GM23338 (cell line): Measurements from ENCODE around the gene NEURL3. TPM values are rescaled to one million over a fixed set of nuclear protein-coding genes. Genes with fewer than 3 reads are reported as not detected.

Source experiments
- CTCF ChIP-seq, 2 experiments: fragments of 200-600 bp in 1 of 2; sonication (generic) in 1 of 2; conservative IDR thresholded peaks; 2 replicates each; pipeline versions ENCODE4 v1.5.1 to v1.6.1; 2016 to 2017; ENCODE audit warnings: antibody characterized with exemption in 2 of 2, low read depth in 2 of 2, mild to moderate bottlenecking in 2 of 2, moderate library complexity in 1 of 2
- EZH2phosphoT487 ChIP-seq: fragments of 200-600 bp; sonication (generic); IDR thresholded peaks from one replicate; pipeline ENCODE4 v1.8.1; 2018; ENCODE audit warnings: antibody characterized with exemption; ENCODE audit not compliant: unreplicated experiment
- JUNB ChIP-seq: IDR thresholded peaks from one replicate; pipeline ENCODE4 v1.6.1; 2016; ENCODE audit warnings: antibody characterized with exemption; ENCODE audit not compliant: unreplicated experiment
- POLR2AphosphoS5 ChIP-seq: IDR thresholded peaks from 2 replicates; pipeline ENCODE4 v1.6.1; 2016; ENCODE audit warnings: antibody characterized with exemption, low read depth
- ZNF331 ChIP-seq: fragments of 250-450 bp; sonication (Bioruptor Pico); IDR thresholded peaks from 2 replicates; pipeline ENCODE4 v1.5.0; 2020; ENCODE audit warnings: low read depth, mild to moderate bottlenecking, moderate library complexity
- polyA plus RNA-seq: library from polyadenylated mRNA; unstranded; fragments of >200 nt; fragmentation: Nextera tagmentation; extraction: Ambion mirVana; gene quantifications from 2 replicates; pipeline ENCODE4 v1.2.1, GENCODE V29; 2016
- total RNA-seq: library from RNA; depleted of rRNA; stranded (reverse); fragments of >200 nt; shearing (Covaris generic); gene quantifications from 2 replicates; pipeline ENCODE4 v1.2.3, GENCODE V29; 2014
- TF ChIP-seq, protein P1 (sequence below): fragments of 250-450 bp; sonication (Bioruptor Pico); IDR thresholded peaks from 2 replicates; pipeline ENCODE4 v1.5.0; 2020; ENCODE audit warnings: mild to moderate bottlenecking, moderate library complexity

The NEURL3 gene
- total and polyA plus RNA-seq, 2 experiments from 2014 or later = 0.21 TPM; not detected in 1

DNA sequence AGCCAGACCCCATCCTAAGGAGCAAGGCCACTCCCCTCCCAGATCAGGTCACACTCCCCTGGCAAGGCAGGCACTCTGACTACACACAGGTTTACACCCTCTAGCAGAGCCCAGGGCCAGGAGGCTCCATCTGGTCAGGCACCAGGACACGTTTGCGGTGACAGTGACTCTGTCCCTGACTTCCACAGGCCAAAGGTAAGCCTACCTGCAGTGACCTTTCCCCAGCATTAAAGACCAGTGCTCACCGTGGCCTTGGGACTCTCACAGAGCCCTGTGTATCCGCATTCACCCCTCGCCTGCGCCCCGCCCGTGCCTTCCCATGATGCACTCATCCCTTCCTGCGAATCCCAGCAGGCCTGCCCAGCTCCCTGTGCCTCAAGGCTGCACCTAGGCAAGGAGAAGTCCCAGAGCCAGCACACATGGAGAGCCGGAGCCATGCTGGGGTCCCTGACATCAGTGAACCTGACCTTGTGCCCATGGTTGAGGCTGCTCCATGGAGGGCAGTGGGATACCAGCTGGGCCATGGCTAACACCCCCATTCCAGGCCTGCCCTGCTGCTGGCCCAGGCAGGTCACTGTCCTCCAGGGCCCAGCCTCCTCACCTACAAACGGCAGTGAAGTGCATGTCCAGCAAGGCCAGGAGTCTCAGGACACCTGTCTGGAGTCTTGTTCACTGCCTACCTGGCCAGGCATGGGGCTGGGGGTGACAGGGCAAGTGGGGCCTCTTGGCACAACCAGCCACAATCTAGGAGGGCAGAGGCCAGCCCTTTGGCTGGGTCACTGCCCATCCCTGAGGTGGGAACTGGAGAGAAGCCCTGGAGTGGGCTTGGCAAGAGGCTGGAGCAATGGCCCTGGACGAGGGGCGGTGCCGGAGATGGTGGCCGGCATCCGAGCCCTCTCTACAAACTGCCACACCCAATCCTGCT is 3.0 kb downstream of the NEURL3 start (continued):
- TF ChIP-seq CTCF (conservative IDR thresholded peaks at IDR 0.05; ENCODE audit: low read depth in 2 of 2) = no peak
- TF ChIP-seq, protein P1, sequence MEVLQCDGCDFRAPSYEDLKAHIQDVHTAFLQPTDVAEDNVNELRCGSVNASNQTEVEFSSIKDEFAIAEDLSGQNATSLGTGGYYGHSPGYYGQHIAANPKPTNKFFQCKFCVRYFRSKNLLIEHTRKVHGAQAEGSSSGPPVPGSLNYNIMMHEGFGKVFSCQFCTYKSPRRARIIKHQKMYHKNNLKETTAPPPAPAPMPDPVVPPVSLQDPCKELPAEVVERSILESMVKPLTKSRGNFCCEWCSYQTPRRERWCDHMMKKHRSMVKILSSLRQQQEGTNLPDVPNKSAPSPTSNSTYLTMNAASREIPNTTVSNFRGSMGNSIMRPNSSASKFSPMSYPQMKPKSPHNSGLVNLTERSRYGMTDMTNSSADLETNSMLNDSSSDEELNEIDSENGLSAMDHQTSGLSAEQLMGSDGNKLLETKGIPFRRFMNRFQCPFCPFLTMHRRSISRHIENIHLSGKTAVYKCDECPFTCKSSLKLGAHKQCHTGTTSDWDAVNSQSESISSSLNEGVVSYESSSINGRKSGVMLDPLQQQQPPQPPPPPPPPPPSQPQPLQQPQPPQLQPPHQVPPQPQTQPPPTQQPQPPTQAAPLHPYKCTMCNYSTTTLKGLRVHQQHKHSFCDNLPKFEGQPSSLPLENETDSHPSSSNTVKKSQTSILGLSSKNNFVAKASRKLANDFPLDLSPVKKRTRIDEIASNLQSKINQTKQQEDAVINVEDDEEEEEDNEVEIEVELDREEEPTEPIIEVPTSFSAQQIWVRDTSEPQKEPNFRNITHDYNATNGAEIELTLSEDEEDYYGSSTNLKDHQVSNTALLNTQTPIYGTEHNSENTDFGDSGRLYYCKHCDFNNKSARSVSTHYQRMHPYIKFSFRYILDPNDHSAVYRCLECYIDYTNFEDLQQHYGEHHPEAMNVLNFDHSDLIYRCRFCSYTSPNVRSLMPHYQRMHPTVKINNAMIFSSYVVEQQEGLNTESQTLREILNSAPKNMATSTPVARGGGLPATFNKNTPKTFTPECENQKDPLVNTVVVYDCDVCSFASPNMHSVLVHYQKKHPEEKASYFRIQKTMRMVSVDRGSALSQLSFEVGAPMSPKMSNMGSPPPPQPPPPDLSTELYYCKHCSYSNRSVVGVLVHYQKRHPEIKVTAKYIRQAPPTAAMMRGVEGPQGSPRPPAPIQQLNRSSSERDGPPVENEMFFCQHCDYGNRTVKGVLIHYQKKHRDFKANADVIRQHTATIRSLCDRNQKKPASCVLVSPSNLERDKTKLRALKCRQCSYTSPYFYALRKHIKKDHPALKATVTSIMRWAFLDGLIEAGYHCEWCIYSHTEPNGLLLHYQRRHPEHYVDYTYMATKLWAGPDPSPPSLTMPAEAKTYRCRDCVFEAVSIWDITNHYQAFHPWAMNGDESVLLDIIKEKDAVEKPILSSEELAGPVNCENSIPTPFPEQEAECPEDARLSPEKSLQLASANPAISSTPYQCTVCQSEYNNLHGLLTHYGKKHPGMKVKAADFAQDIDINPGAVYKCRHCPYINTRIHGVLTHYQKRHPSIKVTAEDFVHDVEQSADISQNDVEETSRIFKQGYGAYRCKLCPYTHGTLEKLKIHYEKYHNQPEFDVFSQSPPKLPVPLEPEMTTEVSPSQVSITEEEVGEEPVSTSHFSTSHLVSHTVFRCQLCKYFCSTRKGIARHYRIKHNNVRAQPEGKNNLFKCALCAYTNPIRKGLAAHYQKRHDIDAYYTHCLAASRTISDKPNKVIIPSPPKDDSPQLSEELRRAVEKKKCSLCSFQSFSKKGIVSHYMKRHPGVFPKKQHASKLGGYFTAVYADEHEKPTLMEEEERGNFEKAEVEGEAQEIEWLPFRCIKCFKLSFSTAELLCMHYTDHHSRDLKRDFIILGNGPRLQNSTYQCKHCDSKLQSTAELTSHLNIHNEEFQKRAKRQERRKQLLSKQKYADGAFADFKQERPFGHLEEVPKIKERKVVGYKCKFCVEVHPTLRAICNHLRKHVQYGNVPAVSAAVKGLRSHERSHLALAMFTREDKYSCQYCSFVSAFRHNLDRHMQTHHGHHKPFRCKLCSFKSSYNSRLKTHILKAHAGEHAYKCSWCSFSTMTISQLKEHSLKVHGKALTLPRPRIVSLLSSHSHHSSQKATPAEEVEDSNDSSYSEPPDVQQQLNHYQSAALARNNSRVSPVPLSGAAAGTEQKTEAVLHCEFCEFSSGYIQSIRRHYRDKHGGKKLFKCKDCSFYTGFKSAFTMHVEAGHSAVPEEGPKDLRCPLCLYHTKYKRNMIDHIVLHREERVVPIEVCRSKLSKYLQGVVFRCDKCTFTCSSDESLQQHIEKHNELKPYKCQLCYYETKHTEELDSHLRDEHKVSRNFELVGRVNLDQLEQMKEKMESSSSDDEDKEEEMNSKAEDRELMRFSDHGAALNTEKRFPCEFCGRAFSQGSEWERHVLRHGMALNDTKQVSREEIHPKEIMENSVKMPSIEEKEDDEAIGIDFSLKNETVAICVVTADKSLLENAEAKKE (CRISPR knock-in tag) = no peak
- no peak for TF ChIP-seq POLR2AphosphoS5
- TF ChIP-seq JUNB = no peak
- TF ChIP-seq EZH2phosphoT487 = no peak
- no peak for TF ChIP-seq ZNF331 (CRISPR knock-in tag)
